HG02798 (cell line): ENCODE measurements around the gene CYP46A1.
"Not testable (repeated sequence)": the region's sequence is repeated elsewhere in the genome, so short reads cannot be mapped to it uniquely, and the experiment has no call there.

Experiments used
- ATAC-seq: cut with Tn5 transposase; IDR thresholded peaks from one replicate; pipeline ENCODE4 v1.9.1; 2021; ENCODE audit warnings: mild to moderate bottlenecking; ENCODE audit not compliant: unreplicated experiment, poor library complexity

The CYP46A1 gene

DNA sequence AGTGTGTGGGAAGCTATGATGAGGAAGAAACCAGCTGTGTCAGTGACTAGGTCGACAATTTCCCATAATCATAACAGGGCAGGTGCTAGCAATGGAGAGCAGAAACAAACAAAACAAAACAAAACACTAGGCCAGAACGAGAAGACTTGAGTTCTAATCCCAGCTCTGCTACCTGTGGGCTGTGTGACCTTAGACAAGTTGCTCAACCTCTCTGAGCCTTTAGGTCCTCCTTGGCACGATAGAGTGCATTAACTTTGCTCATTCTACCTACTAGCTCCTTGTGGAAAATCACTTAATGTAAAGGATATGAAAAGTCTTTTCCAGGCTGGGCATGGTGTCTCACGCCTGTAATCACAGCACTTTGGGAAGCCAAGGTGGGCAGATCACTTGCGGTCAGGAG, 27.9 kb upstream of the CYP46A1 start:
- no peak for ATAC-seq

DNA sequence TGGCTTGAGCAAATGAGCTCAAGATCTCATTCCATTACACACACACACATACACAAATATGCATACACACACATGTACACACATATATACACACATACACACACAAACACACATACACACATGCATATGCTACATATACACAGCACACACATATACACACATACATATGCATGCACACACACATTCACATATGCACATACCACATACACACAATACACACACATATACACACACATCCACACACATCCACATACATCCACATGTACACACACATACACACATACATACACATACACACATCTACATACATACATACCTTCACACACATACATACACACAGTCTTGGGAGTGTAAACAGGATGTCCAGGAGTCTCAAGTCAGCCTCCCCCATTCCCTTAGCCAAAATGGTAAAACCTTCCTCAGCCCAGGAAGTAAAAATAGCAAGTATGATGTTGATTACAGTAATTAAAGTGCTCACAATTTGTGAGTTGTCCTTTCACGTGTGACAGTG, 26.4 kb upstream of the CYP46A1 start:
- no peak for ATAC-seq

GRCh38 chr14:99658218-99658845, 25.8 kb upstream of the CYP46A1 start:
- no peak for ATAC-seq

DNA sequence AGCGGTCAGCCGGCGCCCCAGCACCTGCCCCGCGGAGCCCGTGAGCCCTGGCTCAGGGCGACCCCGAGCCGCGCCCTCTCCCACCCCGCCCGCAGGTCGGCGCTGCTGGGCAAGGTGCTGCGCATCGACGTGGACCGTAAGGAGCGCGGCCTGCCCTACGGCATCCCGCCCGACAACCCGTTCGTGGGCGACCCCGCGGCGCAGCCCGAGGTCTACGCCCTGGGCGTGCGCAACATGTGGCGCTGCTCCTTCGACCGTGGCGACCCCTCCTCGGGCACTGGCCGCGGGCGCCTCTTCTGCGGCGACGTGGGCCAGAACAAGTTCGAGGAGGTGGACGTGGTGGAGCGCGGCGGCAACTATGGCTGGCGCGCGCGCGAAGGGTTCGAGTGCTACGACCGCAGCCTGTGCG, 24.8 kb upstream of the CYP46A1 start:
- ATAC-seq: no peak

DNA sequence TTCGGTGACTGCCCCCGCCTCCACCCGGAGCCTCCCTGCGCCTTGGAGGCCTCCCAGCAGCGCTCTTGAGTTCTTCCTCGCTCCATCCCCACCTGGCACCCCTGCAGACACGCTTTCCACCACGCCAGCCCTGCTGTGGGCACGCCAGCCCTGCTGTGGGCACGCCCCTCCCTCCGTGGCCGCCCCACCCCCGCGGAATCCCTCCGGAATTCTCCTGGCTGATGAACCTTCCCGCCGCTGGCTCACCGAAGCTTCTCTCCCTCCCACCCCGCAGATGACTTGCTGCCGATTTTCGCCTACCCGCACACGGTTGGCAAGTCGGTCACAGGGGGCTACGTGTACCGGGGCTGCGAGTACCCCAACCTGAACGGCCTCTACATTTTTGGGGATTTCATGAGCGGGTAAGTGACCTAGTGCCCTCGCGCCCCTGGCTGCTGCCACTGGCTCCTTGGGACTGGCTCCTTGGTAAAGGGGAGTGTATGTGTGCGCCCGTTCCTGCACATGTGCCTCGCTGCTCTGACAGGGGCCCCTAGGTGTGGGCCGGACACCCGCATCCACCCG, 24.0 kb upstream of the CYP46A1 start:
- no peak for ATAC-seq

DNA sequence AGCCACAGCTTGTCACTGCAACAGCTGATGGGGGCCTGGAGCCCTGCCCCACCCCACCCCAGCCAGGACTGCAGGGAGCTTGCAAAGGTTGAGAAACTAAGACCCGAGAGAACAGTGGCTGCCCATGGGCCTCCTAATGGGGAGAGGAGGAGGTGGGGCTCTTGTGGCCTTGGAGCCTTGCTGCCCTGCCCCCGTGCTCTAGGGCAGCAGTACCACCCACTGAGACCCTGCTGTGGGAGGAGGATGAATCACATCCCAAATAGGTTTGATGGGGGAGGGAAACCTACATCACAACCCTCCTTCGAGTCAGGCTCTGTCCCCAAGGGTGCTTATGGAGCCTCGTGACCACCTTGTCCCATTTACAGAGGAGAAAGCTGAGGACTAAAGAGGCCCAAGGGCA, 23.3 kb upstream of the CYP46A1 start:
- ATAC-seq: no peak

- not testable (repeated sequence) for ATAC-seq
Observed at GRCh38 chr14:99661206-99661605, 22.9 kb upstream of the CYP46A1 start.

- ATAC-seq: no peak
Observed at GRCh38 chr14:99662846-99663245, 21.3 kb upstream of the CYP46A1 start.

DNA sequence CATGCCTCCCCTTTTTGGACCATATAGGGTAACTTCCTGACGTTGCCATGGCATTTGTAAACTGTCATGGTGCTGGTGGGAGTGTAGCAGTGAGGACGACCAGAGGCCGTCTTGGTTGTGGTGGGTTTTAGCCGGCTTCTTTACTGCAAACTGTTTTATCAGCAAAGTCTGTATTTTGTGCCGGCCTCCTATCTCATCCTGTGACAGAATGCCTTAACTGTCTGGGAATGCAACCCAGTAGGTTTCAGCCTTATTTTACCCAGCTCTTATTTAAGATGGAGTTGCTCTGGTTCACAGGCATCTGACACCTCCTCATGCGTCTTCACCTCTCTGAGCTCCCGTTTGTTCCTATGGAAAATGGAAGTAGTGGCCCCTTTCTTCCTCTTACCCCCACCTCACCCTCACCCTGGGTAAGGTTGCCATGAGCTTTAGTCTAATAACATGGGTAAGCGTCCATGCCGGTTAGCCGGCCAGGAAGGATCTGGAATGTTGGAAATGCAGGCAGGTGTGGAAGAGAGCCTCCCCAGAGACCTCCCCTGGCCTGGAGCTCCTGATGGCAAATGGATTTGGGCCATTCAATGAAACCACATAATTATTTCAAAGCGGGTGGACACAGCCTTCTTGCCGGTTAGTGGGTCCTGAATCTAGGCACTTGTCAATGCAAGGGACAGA, 20.6 kb upstream of the CYP46A1 start:
- ATAC-seq: no peak

DNA sequence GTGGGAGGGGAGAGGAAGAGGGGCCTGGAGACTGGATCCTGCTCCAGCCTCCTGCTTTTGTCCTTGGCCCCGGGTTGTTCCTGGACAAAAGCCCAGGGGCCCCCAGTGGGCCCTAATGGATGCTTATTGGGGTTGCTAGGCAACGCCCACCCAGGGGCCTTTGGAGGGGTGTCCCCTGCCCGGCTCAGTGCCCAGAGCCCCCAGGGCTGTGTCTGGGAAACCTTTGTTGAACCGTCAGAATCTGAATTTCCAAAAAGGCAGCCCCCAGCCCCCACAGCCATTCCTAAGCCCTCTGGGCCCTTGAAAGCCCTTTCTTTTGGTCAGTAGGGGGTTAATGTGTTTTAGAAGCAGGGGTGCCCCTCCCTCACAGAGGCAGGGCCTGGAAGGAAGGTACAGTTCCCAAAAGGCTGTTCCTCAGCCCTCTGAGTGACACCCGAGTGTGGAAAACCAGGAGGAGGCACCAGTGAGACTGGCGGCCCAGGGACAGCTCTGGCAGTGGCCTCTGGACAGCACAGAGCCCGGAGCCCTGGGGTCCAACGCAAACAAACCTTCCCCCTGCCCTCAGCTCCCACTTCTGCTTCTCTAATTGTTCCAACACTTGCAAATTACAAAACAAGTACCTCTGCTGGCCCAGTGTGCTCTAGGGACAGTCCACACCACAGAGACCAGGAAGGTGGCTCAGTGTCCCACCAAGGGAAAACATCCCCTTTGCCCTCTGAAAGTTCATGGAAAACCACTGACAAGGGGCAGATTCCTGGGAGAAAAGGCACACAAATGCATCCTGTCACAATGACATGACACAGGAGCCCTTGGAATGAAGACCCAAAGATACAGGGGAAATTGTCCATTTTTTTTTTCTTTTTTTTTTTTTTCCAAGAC, 19.8 kb upstream of the CYP46A1 start:
- no peak for ATAC-seq

- no peak for ATAC-seq
Observed at GRCh38 chr14:99664937-99665273, 19.2 kb upstream of the CYP46A1 start.

GRCh38 chr14:99666533-99666932, 17.6 kb upstream of the CYP46A1 start:
- ATAC-seq: no peak

- no peak for ATAC-seq
Observed at GRCh38 chr14:99667045-99667444, 17.1 kb upstream of the CYP46A1 start.

DNA sequence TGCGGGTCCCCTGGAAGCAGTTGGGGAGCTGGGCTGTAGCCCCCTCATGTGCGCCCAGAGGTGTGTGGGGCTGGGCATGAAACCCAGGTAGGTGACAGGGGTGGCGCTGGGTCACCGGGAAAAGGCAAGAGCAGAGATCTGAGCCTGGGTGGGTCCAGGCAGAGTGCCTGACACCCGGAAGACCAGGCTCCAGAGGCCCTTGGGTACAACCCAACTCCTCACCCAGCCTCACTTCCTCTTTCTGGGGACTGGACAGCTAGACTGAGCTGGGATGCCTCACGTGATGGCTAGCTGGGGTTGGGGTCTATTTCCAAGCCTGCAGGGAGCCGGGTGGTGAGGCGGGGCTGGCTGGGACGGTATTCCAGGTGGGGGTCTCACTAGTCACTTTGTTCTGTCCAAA, 16.3 kb upstream of the CYP46A1 start:
- ATAC-seq: no peak

- no peak for ATAC-seq
Observed at GRCh38 chr14:99668307-99669295, 15.5 kb upstream of the CYP46A1 start.

DNA sequence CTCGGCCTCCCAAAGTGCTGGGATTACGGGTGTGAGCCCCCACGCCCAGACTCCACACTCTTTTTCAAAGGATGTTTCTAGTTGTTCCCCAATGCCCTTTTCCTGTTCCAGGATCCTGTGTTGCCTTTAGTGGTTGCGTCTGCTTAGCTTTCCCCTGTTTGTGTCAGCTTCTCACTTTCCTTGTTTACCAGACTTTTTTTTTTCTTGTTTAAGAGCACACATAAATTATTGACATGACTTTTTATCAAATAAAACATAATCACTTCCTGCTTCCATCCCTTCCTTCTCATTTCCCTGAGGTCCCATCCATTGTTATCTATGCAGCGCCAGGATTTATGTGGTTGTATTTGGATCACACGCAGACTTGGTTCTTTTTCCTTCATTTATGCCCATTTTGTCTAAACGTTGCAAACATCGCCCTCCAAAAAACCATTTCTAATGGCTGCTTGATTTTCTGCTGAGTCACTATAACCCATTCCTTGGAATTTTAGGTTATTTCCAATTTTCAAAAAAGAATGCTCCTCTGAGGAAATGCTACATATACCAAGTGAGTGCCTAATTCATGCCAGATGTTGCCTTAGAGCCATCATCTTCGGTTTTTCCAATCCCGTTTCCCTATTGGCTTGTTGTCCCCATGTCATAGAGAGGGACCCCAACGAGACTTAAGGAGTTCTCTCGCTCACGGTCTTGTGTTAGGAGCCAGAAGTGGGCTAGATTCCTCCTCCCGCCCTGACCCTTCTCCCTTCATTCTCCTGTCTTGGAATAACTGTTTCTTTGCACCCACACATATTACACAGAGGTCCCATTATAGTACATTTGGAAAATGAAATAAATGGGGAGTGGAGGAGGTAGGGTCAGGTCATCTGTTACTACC, 13.5 kb upstream of the CYP46A1 start:
- ATAC-seq: no peak

DNA sequence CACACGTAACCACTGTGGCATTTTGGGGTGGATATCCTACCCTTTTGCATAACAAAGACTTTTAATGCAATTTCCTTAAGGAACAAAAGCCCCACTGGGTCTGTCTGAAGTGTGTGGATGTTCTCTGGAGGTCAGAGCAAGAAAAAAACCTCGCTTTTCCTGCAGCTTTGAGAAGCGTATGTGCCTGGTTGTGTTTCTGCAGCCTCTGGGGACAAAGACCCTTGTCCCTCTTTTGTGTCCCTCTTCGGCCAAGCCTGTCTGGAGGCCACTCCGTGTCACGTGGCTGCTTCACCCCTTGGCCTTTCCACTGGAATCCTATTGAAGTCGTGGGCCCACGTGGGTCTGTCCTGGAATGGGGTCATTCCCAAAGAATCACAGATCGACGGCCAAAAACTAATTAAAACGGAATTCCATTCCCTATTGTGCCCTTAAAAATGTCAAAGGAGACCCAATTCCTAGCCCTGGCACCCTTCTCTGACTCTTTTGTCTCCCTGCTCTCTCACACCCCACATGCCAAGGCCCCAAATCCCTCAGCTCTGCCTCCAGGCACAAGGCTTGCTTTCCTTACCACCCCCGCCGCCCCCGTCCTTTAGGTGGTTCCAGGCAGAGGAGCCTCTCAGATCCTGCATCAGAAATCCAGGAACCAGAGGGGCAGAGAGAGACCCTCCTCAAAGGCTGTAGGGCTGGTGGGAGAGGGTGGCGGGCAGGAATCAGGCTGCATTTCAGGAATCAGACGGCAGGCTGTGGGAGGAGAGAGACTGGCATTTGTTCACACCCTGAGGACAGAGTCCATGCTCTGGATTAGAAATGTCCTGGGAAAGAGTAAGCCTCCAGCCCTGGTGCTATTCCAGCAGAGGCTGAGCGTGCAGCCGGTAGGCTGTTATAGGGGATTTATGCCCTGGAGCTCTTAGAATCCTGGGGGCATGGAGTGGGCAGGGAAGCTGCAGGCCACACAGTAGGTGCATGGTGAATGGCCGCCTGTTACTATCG, 12.6 kb upstream of the CYP46A1 start:
- ATAC-seq: no peak
